Testis (tissue), 2 donors: ENCODE measurements around the gene TSPAN33.

ENCODE experiments used
- POLR2A ChIP-seq: fragments of 450-650 bp; IDR thresholded peaks from one replicate; pipeline ENCODE4 v1.6.1; 2017; ENCODE audit warnings: antibody characterized with exemption, mild to moderate bottlenecking, moderate library complexity
- TF ChIP-seq, protein P1 (sequence below), 3 experiments: fragments of 450-650 bp in 2 of 3; fragments of 200-600 bp in 1 of 3; sonication (generic) in 1 of 3; IDR thresholded peaks; one replicate each; pipeline ENCODE4 v1.5.1; 2016 to 2019; ENCODE audit warnings: antibody characterized with exemption in 3 of 3, mild to moderate bottlenecking in 2 of 3, moderate library complexity in 1 of 3

DNA sequence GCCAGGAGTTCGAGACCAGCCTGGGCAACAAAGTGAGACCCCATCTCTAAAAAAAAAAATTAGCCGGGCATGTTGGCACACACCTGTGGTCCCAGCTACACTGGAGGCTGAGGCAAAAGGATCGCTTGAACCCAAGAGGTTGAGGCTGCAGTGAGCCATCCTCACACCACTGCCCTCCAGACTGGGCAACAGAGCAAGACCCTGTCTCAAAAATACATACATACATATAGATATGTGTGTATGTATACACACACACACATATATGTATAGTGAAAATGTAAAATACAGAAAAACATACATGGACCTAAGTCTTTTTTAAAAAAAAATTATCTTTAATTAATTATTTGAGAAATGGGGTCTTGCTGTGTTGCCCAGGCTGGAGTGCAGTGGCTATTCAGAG lies 49.4 kb downstream of the TSPAN33 start:
- TF ChIP-seq, protein P1, sequence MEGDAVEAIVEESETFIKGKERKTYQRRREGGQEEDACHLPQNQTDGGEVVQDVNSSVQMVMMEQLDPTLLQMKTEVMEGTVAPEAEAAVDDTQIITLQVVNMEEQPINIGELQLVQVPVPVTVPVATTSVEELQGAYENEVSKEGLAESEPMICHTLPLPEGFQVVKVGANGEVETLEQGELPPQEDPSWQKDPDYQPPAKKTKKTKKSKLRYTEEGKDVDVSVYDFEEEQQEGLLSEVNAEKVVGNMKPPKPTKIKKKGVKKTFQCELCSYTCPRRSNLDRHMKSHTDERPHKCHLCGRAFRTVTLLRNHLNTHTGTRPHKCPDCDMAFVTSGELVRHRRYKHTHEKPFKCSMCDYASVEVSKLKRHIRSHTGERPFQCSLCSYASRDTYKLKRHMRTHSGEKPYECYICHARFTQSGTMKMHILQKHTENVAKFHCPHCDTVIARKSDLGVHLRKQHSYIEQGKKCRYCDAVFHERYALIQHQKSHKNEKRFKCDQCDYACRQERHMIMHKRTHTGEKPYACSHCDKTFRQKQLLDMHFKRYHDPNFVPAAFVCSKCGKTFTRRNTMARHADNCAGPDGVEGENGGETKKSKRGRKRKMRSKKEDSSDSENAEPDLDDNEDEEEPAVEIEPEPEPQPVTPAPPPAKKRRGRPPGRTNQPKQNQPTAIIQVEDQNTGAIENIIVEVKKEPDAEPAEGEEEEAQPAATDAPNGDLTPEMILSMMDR (IDR thresholded peaks at IDR 0.05): no peak
- TF ChIP-seq POLR2A: no peak
